ENCODE results near the gene PPP3CA.

Gene PPP3CA

DNA sequence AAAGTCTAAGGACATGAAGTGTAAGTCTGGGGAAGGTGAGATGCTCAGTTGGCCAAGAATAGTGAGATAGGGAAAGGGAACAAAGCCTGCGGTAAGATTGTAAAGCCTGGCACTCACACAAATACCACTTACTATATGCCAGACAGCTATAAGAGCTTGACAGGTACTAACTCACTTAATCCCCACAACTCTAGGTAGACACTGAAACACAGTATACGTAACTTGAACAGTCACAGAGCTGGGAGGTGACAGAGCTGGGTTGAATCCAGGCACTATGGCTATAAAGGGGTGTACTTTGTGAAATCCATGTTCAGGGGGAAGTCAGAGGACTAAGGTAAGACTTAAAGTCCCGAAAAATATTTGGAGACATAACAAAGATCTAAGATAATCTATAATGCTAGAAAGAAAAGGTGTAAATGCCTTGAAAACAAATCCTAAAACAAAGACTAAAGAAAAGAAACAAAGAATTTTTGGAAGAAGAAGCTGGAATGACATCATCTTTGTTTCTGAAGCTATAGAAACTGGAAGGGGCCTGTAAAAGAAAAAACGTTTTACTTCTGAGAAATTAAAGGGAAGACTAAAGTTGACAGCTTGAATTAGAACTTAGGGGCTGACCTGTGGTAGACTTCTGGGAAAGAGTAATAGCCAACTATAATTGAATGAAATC lies 172.5 kb downstream of the PPP3CA start:
- TF ChIP-seq EGR1 (IDR thresholded peaks at IDR 0.05), result no peak
- no peak for TF ChIP-seq TCF12 (IDR thresholded peaks at IDR 0.05; ENCODE audit: low read depth)
- TF ChIP-seq FOXM1 (IDR thresholded peaks at IDR 0.05; ENCODE audit: borderline replicate concordance, low read depth), result no peak
- TF ChIP-seq TAF1 (IDR thresholded peaks at IDR 0.05; ENCODE audit: low read depth), result no peak
- TF ChIP-seq, protein P1, sequence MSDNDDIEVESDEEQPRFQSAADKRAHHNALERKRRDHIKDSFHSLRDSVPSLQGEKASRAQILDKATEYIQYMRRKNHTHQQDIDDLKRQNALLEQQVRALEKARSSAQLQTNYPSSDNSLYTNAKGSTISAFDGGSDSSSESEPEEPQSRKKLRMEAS (IDR thresholded peaks at IDR 0.05), result no peak
- TF ChIP-seq USF1 (IDR thresholded peaks at IDR 0.05), result no peak
- TF ChIP-seq CREB1 (IDR thresholded peaks at IDR 0.05; ENCODE audit: low read depth), result no peak

DNA sequence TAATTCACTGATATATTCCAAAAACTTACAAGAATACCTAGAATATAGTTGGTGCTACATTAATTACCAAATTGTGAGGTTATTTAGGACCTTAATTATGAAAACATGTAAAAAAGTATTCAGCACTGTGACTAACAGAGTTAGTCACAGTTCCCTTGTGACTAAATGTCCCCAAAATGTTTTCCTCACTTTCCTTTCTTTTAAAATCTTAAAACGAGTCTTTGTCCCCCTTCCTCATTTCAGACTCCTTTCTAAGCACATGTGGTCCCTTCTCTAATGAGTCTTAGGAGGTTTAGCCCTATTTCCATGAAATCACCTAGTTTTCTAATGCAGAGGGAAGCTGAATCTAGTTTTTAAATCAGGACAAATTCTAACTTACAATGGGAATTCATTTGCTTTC lies 175.0 kb downstream of the PPP3CA start:
- TF ChIP-seq EP300 (IDR thresholded peaks at IDR 0.05; ENCODE audit: borderline replicate concordance), result no peak
- TF ChIP-seq YY1 (IDR thresholded peaks at IDR 0.05; ENCODE audit: low read depth), result no peak
- no peak for TF ChIP-seq RAD21 (IDR thresholded peaks at IDR 0.05; ENCODE audit: low read depth)
- TF ChIP-seq USF1 (IDR thresholded peaks at IDR 0.05), result no peak
- no peak for TF ChIP-seq TAF1 (IDR thresholded peaks at IDR 0.05; ENCODE audit: low read depth)
- TF ChIP-seq TCF12 (IDR thresholded peaks at IDR 0.05; ENCODE audit: low read depth), result no peak
- no peak for TF ChIP-seq FOXM1 (IDR thresholded peaks at IDR 0.05; ENCODE audit: borderline replicate concordance, low read depth)
- no peak for TF ChIP-seq NFIC (IDR thresholded peaks at IDR 0.05)
- TF ChIP-seq TEAD4 (IDR thresholded peaks at IDR 0.05), result no peak
- TF ChIP-seq ZBTB7A (IDR thresholded peaks at IDR 0.05; ENCODE audit: low read depth), result no peak
- TF ChIP-seq CEBPB (IDR thresholded peaks at IDR 0.05), result no peak
- TF ChIP-seq, protein P2, sequence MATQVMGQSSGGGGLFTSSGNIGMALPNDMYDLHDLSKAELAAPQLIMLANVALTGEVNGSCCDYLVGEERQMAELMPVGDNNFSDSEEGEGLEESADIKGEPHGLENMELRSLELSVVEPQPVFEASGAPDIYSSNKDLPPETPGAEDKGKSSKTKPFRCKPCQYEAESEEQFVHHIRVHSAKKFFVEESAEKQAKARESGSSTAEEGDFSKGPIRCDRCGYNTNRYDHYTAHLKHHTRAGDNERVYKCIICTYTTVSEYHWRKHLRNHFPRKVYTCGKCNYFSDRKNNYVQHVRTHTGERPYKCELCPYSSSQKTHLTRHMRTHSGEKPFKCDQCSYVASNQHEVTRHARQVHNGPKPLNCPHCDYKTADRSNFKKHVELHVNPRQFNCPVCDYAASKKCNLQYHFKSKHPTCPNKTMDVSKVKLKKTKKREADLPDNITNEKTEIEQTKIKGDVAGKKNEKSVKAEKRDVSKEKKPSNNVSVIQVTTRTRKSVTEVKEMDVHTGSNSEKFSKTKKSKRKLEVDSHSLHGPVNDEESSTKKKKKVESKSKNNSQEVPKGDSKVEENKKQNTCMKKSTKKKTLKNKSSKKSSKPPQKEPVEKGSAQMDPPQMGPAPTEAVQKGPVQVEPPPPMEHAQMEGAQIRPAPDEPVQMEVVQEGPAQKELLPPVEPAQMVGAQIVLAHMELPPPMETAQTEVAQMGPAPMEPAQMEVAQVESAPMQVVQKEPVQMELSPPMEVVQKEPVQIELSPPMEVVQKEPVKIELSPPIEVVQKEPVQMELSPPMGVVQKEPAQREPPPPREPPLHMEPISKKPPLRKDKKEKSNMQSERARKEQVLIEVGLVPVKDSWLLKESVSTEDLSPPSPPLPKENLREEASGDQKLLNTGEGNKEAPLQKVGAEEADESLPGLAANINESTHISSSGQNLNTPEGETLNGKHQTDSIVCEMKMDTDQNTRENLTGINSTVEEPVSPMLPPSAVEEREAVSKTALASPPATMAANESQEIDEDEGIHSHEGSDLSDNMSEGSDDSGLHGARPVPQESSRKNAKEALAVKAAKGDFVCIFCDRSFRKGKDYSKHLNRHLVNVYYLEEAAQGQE (IDR thresholded peaks at IDR 0.05; ENCODE audit: low read depth), result no peak
- no peak for TF ChIP-seq EGR1 (IDR thresholded peaks at IDR 0.05)

- TF ChIP-seq USF1 (IDR thresholded peaks at IDR 0.05) (no peak), TEAD4 (IDR thresholded peaks at IDR 0.05) (no peak), ZBTB7A (IDR thresholded peaks at IDR 0.05; ENCODE audit: low read depth) (no peak), TCF12 (IDR thresholded peaks at IDR 0.05; ENCODE audit: low read depth) (no peak), TAF1 (IDR thresholded peaks at IDR 0.05; ENCODE audit: low read depth) (no peak), EGR1 (IDR thresholded peaks at IDR 0.05) (no peak), NFIC (IDR thresholded peaks at IDR 0.05) (no peak), FOXM1 (IDR thresholded peaks at IDR 0.05; ENCODE audit: borderline replicate concordance, low read depth) (no peak), EP300 (IDR thresholded peaks at IDR 0.05; ENCODE audit: borderline replicate concordance) (no peak), YY1 (IDR thresholded peaks at IDR 0.05; ENCODE audit: low read depth) (no peak), RAD21 (IDR thresholded peaks at IDR 0.05; ENCODE audit: low read depth) (no peak)
- TF ChIP-seq, protein P2 (IDR thresholded peaks at IDR 0.05; ENCODE audit: low read depth), result no peak
These were observed 175.6 kb downstream of the PPP3CA start for GRCh38 chr4:101171747-101172146.

DNA sequence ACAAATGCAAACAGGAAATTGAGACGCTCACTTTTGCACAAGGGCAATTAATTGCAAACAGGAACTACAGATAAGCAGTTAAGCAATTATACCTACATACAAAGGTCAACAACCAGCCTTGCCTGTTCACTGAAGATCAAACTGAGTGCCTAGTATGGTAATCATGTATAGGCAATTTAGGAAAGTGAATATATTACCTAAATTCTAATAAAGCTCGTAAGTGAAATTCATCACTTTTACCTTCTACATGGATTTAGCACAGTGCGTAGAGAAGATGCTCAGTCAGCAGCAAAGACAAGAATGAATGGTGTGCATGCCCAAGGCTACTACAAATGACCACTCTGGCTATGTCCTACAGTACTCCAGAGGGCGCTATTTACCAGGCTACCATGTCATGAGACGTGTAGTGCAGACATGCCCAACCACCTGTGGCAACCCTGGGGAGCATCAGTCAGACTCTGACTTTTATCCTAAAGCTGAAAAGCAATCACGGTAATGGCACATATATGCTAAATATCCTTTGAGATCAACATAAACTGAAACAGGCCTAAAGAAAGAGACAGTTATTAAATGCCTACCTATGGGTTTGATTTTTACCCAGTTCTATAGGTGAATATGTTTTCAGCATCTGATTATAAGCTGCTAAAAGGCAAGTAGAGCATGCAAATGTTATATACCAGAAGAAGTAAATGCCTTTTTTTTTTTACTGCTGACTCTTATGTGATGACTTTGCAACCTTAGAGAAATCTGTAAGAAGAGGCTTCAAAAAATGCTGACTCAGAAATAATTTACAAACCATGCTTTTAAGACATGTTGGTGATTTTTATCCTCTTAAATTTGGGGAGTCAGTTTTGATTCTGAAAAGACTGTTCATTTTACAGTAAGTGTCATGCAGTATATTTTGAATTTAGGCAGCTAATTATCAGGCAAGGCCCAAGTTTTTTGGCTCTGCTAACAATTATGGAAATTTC lies 178.0 kb downstream of the PPP3CA start:
- TF ChIP-seq YY1 (IDR thresholded peaks at IDR 0.05; ENCODE audit: low read depth) (no peak), RAD21 (IDR thresholded peaks at IDR 0.05; ENCODE audit: low read depth) (peak; percentile 95)

DNA sequence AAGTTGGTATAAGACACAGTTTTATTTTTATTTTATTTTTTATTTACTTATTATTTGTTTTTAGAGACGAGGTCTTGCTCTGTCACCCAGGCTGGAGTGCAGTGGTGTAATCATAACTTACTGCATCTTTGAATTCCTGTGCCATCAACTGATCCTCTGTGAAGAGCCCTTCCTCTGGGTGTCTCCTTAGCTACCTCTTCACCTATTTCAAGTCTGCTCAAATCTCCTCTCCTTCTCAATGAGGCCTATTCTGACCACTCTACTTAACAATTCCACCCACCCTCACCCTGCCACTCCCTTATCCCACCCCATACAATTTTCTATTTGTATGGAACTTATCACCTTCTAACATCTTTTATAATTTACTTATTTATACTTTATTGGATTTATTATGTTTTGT lies 183.4 kb downstream of the PPP3CA start:
- no peak for TF ChIP-seq TAF1 (IDR thresholded peaks at IDR 0.05; ENCODE audit: low read depth)
- TF ChIP-seq TCF12 (IDR thresholded peaks at IDR 0.05; ENCODE audit: low read depth), result no peak
- TF ChIP-seq USF1 (IDR thresholded peaks at IDR 0.05), result no peak
- TF ChIP-seq CEBPB (IDR thresholded peaks at IDR 0.05), result no peak
- no peak for TF ChIP-seq EP300 (IDR thresholded peaks at IDR 0.05; ENCODE audit: borderline replicate concordance)
- no peak for TF ChIP-seq NFIC (IDR thresholded peaks at IDR 0.05)
- TF ChIP-seq, protein P1 (IDR thresholded peaks at IDR 0.05), result no peak
